GM11168 (cell line): ENCODE measurements around the gene RNFT2.
"Not testable (repeated sequence)": the region's sequence is repeated elsewhere in the genome, so short reads cannot be mapped to it uniquely, and the experiment has no call there.

Experiments used
- in situ Hi-C: fragments of 300-500 bp; cut with MboI; formaldehyde crosslinking; loops from one replicate; pipeline ENCODE4 v1.12.0; 2022; ENCODE audit warnings: low sequenced_read_pairs; ENCODE audit not compliant: unreplicated experiment

RNFT2 gene

GRCh38 chr12:116783525-116784237 is 45.6 kb downstream of the RNFT2 start:
- in situ Hi-C loops: no loop called here

- in situ Hi-C loops: no loop called here
Observed at GRCh38 chr12:116784238-116784612, 46.1 kb downstream of the RNFT2 start.

- in situ Hi-C loops: not testable (repeated sequence)
Observed at GRCh38 chr12:116789562-116789961, 51.4 kb downstream of the RNFT2 start.

DNA sequence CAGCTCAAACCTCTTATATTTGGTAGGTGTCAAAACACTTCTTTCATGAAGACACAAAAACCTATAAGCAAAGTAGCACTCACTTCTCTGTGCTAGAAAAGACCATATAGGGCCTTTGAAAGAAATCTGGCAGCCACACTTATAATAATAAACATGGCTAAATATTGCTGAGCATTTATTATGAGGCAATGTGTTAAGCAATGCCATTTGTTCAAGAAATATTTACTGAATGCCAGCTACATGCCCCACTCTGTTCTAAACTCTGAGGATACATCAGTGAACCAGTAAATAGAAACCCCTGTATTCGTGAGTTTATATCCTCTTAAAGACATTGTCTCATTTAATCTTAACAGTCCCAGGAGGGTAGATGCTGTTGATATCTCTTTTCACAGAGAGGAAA is 52.0 kb downstream of the RNFT2 start:
- in situ Hi-C loops: no loop called here

DNA sequence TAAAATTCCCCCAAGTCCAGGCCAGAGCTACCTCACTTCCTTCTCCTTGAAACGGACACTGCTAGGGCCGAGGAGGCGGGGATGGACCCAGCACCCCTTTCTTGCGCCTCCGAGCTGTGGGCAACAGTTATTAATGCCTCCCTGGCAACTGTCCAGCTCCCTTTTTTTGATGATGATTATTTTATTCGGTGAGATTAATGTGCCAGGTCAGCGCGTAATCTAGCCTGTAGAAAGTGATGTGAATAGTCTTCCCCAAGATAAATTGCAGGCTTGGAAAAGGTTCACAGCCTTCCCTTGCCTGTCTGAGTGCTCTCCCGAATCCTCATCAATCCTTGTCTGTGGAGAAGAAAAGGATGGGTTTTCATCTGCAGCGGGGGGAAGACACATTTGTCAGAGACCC is 54.3 kb downstream of the RNFT2 start:
- in situ Hi-C loops: no loop called here

GRCh38 chr12:116794725-116795124 is 56.6 kb downstream of the RNFT2 start:
- in situ Hi-C loops: no loop called here

- in situ Hi-C loops: no loop called here
Observed at GRCh38 chr12:116797885-116798284, 59.8 kb downstream of the RNFT2 start.

GRCh38 chr12:116798719-116799118 is 60.6 kb downstream of the RNFT2 start:
- in situ Hi-C loops: no loop called here

- in situ Hi-C loops: no loop called here
Observed at GRCh38 chr12:116799955-116800354, 61.8 kb downstream of the RNFT2 start.

- in situ Hi-C loops: no loop called here
Observed at GRCh38 chr12:116800918-116801317, 62.8 kb downstream of the RNFT2 start.

- in situ Hi-C loops: no loop called here
Observed at GRCh38 chr12:116802018-116802417, 63.9 kb downstream of the RNFT2 start.

- in situ Hi-C loops: no loop called here
Observed at GRCh38 chr12:116803013-116803736, 65.1 kb downstream of the RNFT2 start.

DNA sequence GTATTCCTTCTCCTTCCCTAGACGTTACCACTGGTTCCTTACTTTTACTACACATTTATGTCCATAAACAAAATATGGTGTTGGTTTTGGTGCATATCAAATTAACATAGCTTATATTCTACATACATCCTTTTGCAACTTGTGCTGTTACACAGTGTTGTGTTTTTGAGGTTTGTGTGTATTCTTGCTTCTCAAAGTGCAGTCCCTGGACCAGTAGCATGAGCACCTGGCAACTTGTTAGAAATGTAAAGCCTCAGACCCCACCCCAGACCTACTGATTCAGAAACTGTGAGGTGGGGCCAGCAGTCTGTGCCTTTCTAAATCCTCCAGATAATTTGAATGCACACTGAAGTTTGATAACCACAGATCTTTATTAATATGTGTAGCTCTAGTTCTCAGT is 65.9 kb downstream of the RNFT2 start:
- in situ Hi-C loops: no loop called here

GRCh38 chr12:116806845-116807440 is 68.8 kb downstream of the RNFT2 start:
- in situ Hi-C loops: no loop called here

- in situ Hi-C loops: no loop called here
Observed at GRCh38 chr12:116807546-116807945, 69.4 kb downstream of the RNFT2 start.

GRCh38 chr12:116808113-116809105 is 70.3 kb downstream of the RNFT2 start:
- in situ Hi-C loops: no loop called here

- in situ Hi-C loops: no loop called here
Observed at GRCh38 chr12:116812238-116812637, 74.1 kb downstream of the RNFT2 start.

DNA sequence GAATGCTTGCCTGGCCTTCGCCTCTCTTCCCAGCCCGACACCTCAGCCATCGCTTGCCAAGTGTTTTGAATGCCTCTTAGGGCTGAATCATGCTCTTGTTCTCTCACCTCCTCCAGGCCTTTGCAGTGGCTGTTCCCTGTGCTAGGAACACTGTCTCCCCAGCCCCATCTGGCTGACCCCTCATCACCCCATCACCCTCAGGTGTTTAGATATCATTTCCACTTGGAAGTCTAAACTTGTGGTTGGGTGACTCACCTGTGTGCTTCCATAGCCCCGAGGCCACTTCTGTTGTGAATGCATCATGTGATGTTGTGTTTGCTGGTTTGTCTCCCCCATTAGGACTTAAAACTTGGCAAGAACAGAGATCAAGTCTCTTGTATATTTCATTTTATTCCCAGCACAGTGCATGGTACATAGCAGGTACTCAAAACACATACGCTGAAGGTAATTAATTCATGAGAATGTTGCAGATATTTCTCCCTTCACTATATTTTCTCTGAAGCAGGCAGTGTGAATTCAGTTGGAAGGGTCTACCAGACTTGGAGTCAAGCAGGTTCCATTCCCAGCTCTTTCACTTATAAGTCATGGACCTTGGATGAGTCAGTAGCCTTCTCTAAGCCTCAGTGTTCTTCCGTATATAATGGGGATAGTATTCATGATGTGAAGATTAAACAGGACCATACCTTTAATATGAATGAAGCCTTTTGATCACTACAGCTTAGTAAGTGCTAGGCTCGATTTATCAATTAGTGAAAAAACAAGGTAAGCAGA is 75.3 kb downstream of the RNFT2 start:
- in situ Hi-C loops: no loop called here

DNA sequence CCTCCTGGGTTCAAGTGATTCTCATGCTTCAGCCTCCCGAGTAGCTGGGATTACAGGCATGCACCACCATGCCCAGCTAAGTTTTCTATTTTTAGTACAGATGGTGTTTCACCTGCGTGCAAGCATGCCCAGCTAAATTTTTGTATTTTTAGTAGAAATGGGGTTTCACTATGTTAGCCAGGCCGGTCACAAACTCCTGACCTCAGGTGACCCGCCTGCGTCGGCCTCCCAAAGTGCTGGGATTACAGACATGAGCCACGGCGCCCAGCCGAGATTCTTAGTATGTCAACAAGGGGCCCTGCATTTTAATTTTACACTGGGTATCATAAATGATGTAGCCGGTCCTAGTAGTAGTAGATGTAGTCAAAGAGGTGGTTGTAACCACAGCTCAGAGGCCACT is 76.7 kb downstream of the RNFT2 start:
- in situ Hi-C loops: not testable (repeated sequence)
